WTC11 (cell line): ENCODE results near the gene AANAT. TPM values are rescaled to one million over a fixed set of nuclear protein-coding genes. Genes with fewer than 3 reads are reported as not detected.

Source experiments
- ATAC-seq: fragments of 200-7000 bp; cut with Tn5 transposase; 2 replicates; pipeline ENCODE4 v1.10.0; 2021; ENCODE audit warnings: mild to moderate bottlenecking, moderate library complexity
- CTCF ChIA-PET: fragments of 300-600 bp; sonication (Branson Sonifier 250); formaldehyde crosslinking; loops from one replicate; lab custom pipeline; 2021; ENCODE audit warnings: antibody characterized with exemption; lab: Charles Lee
- POLR2A ChIA-PET: fragments of 350-600 bp; sonication (Branson Sonifier 250); formaldehyde crosslinking; loops from one replicate; lab custom pipeline; 2021; ENCODE audit warnings: antibody characterized with exemption; lab: Charles Lee
- DNase-seq: peaks from one replicate; pipeline ENCODE4 v3.0.0; 2021; ENCODE audit warnings: low spot score
- H3K27ac Mint-ChIP-seq: 2 replicates; pipeline ENCODE4 v1.8.0; 2021; ENCODE audit warnings: mixed read lengths
- H3K27me3 Mint-ChIP-seq: 2 replicates; pipeline ENCODE4 v1.8.0; 2021; ENCODE audit warnings: low read depth, mild to moderate bottlenecking, moderate library complexity, mixed read lengths
- H3K36me3 Mint-ChIP-seq: 2 replicates; pipeline ENCODE4 v1.8.0; 2021; ENCODE audit warnings: mixed read lengths
- H3K4me1 Mint-ChIP-seq: 2 replicates; pipeline ENCODE4 v1.8.0; 2022; ENCODE audit warnings: mixed read lengths
- H3K4me3 Mint-ChIP-seq: 2 replicates; pipeline ENCODE4 v1.8.0; 2021; ENCODE audit warnings: mild to moderate bottlenecking, moderate library complexity, mixed read lengths
- H3K9me3 Mint-ChIP-seq: 2 replicates; pipeline ENCODE4 v1.8.0; 2021; ENCODE audit warnings: mixed read lengths
- EMX1 ChIP-seq: fragments of 250-450 bp; sonication (Bioruptor Pico); IDR thresholded peaks from 2 replicates; pipeline ENCODE4 v1.8.0; 2021; ENCODE audit warnings: mild to moderate bottlenecking
- ESRRA ChIP-seq: sonication (generic); formaldehyde crosslinking; IDR thresholded peaks from 2 replicates; pipeline ENCODE4 v1.8.1; 2022; ENCODE audit warnings: mild to moderate bottlenecking, missing genetic modification reagents, borderline replicate concordance
- KAT7 ChIP-seq: sonication (generic); formaldehyde crosslinking; IDR thresholded peaks from 2 replicates; pipeline ENCODE4 v1.8.1; 2023; ENCODE audit warnings: missing genetic modification reagents, mild to moderate bottlenecking, borderline replicate concordance
- MYBL2 ChIP-seq: sonication (generic); formaldehyde crosslinking; IDR thresholded peaks from 2 replicates; pipeline ENCODE4 v1.8.1; 2023; ENCODE audit warnings: mild to moderate bottlenecking, moderate library complexity, missing genetic modification reagents
- NR1H2 ChIP-seq: sonication (generic); formaldehyde crosslinking; IDR thresholded peaks from 2 replicates; pipeline ENCODE4 v1.9.0; 2021; ENCODE audit warnings: mild to moderate bottlenecking, moderate library complexity, missing genetic modification reagents
- NR3C1 ChIP-seq: sonication (generic); formaldehyde crosslinking; conservative IDR thresholded peaks from 2 replicates; pipeline ENCODE4 v1.8.1; 2023; ENCODE audit warnings: low read depth, mild to moderate bottlenecking, missing genetic modification reagents
- RELA ChIP-seq: sonication (generic); formaldehyde crosslinking; IDR thresholded peaks from 2 replicates; pipeline ENCODE4 v1.8.1; 2022; ENCODE audit warnings: missing genetic modification reagents, mild to moderate bottlenecking, borderline replicate concordance
- RORB ChIP-seq: fragments of 250-450 bp; sonication (Bioruptor Pico); IDR thresholded peaks from 2 replicates; pipeline ENCODE4 v1.9.0; 2021; ENCODE audit warnings: mild to moderate bottlenecking
- SP1 ChIP-seq: sonication (generic); formaldehyde crosslinking; conservative IDR thresholded peaks from 2 replicates; pipeline ENCODE4 v1.8.1; 2022; ENCODE audit warnings: missing genetic modification reagents
- TCF7 ChIP-seq: sonication (generic); formaldehyde crosslinking; IDR thresholded peaks from 2 replicates; pipeline ENCODE4 v1.8.0; 2022; ENCODE audit warnings: mild to moderate bottlenecking, low read depth, missing genetic modification reagents, moderate library complexity
- ZBTB21 ChIP-seq: sonication (generic); formaldehyde crosslinking; IDR thresholded peaks from 2 replicates; pipeline ENCODE4 v1.8.1; 2023; ENCODE audit warnings: mild to moderate bottlenecking, missing genetic modification reagents, borderline replicate concordance
- ZNF232 ChIP-seq: sonication (generic); formaldehyde crosslinking; IDR thresholded peaks from 2 replicates; pipeline ENCODE4 v1.8.0; 2022; ENCODE audit warnings: mild to moderate bottlenecking, missing genetic modification reagents
- ZNF317 ChIP-seq: sonication (generic); formaldehyde crosslinking; IDR thresholded peaks from 2 replicates; pipeline ENCODE4 v1.8.1; 2023; ENCODE audit warnings: low read depth, mild to moderate bottlenecking, moderate library complexity, missing genetic modification reagents, borderline replicate concordance
- ZNF671 ChIP-seq: fragments of 250-450 bp; sonication (Bioruptor Pico); IDR thresholded peaks from 2 replicates; pipeline ENCODE4 v1.8.0; 2021; ENCODE audit warnings: mild to moderate bottlenecking
- total RNA-seq: library from RNA; stranded (reverse); gene quantifications from 3 replicates; pipeline ENCODE4 v1.2.3, GENCODE V29; 2021
- TF ChIP-seq, protein P1 (sequence below): sonication (generic); formaldehyde crosslinking; IDR thresholded peaks from 2 replicates; pipeline ENCODE4 v1.8.1; 2022; ENCODE audit warnings: low read depth, mild to moderate bottlenecking, moderate library complexity, missing genetic modification reagents, borderline replicate concordance
- TF ChIP-seq, protein P2 (sequence below): sonication (generic); formaldehyde crosslinking; IDR thresholded peaks from 2 replicates; pipeline ENCODE4 v1.8.0; 2022; ENCODE audit warnings: mild to moderate bottlenecking, missing genetic modification reagents
- TF ChIP-seq, protein P3 (sequence below): fragments of 250-450 bp; sonication (Bioruptor Pico); IDR thresholded peaks from 2 replicates; pipeline ENCODE4 v1.8.0; 2021; ENCODE audit warnings: mild to moderate bottlenecking
- TF ChIP-seq, protein P4 (sequence below): sonication (generic); formaldehyde crosslinking; conservative IDR thresholded peaks from 2 replicates; pipeline ENCODE4 v1.8.1; 2023; ENCODE audit warnings: mild to moderate bottlenecking, low read depth, missing genetic modification reagents, moderate library complexity
- TF ChIP-seq, protein P5 (sequence below): sonication (generic); formaldehyde crosslinking; IDR thresholded peaks from 2 replicates; pipeline ENCODE4 v1.8.0; 2023; ENCODE audit warnings: mild to moderate bottlenecking, missing genetic modification reagents
- TF ChIP-seq, protein P6 (sequence below): sonication (generic); formaldehyde crosslinking; IDR thresholded peaks from 2 replicates; pipeline ENCODE4 v1.8.0; 2022; ENCODE audit warnings: mild to moderate bottlenecking, missing genetic modification reagents
- TF ChIP-seq, protein P7 (sequence below): sonication (generic); formaldehyde crosslinking; IDR thresholded peaks from 2 replicates; pipeline ENCODE4 v1.8.1; 2022; ENCODE audit warnings: low read depth, missing genetic modification reagents, borderline replicate concordance

The AANAT gene
- total RNA-seq, 1 experiment from 2014 or later = 0.17 TPM

DNA sequence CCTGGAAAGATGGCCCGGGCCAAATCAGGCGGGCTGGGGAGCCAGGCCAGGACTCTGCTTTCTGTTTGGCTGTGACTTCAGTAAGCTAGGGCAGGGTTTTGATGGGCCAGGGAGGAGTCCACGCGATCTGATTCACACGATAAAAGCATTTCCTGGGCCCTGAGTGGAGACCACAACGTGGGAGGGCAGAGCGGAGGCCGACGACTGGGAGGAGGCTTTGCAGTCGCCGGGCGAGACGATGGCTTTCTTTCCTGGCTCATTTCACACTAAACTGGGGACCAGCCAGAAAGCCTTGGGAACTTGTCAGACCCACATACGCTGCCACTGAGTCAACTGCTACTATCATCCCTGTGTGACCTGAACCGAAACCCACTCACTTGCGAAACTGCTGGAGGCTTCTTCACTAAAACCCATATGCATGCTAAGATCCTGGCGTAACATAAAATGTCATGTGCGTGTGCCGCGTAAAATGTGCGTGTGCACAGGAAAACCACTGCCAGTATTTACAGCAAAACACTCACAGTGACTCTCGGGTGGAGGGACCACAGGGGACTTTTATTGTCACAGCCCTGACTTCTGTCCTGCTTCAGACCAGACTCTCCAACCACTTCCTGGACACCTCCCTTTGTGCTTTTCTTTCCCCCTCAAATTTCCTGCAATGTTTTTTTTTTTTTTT lies 48.0 kb downstream of the AANAT start:
- Mint-ChIP-seq H3K27ac (no peak overlapping the region), H3K9me3 (no peaks in the 10 kb centered on the region), H3K27me3 (peaks cover 10% of the 10 kb centered on the region), H3K4me1 (peaks cover 7% of the 10 kb centered on the region), H3K4me3 (no peak overlapping the region), H3K36me3 (no peaks in the 10 kb centered on the region)
- ChIA-PET POLR2A (no interaction called here), CTCF (interaction anchor here (3.9 kb wide), 1 partner anchor 8 kb away, joined by 16 read pairs; no protein-coding TSS in a partner anchor)
- ATAC-seq = no peak
- no peak for TF ChIP-seq TCF7 (CRISPR knock-in tag)
- no peak for TF ChIP-seq RELA
- TF ChIP-seq, protein P1, sequence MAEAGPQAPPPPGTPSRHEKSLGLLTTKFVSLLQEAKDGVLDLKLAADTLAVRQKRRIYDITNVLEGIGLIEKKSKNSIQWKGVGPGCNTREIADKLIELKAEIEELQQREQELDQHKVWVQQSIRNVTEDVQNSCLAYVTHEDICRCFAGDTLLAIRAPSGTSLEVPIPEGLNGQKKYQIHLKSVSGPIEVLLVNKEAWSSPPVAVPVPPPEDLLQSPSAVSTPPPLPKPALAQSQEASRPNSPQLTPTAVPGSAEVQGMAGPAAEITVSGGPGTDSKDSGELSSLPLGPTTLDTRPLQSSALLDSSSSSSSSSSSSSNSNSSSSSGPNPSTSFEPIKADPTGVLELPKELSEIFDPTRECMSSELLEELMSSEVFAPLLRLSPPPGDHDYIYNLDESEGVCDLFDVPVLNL (CRISPR knock-in tag) = no peak
- TF ChIP-seq KAT7 = no peak
- TF ChIP-seq, protein P2, sequence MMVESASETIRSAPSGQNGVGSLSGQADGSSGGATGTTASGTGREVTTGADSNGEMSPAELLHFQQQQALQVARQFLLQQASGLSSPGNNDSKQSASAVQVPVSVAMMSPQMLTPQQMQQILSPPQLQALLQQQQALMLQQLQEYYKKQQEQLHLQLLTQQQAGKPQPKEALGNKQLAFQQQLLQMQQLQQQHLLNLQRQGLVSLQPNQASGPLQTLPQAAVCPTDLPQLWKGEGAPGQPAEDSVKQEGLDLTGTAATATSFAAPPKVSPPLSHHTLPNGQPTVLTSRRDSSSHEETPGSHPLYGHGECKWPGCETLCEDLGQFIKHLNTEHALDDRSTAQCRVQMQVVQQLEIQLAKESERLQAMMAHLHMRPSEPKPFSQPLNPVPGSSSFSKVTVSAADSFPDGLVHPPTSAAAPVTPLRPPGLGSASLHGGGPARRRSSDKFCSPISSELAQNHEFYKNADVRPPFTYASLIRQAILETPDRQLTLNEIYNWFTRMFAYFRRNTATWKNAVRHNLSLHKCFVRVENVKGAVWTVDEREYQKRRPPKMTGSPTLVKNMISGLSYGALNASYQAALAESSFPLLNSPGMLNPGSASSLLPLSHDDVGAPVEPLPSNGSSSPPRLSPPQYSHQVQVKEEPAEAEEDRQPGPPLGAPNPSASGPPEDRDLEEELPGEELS = no peak
- no peak for TF ChIP-seq NR3C1 (CRISPR knock-in tag)
- no peak for TF ChIP-seq SP1 (CRISPR knock-in tag)
- no peak for DNase-seq

DNA sequence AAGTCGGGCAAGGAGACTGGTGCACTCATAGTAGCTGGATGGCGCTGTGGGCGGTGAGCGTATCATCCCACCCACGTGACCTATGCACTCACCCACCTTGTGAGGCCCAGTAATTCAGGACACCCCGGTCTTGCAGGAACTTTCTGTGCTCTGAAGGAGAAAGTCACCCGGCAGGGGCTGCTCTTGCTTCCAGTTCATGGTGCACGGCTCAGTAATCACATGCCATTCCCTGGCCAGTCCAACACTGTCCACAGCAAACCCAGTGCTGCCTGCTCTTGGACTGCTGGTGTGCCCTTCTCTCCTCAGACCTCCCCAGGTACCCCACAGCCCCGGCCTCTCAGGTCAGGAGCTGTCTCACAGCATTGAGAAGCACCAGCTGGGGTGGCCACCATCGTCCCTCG lies 50.2 kb downstream of the AANAT start:
- Mint-ChIP-seq H3K36me3 (no peaks in the 10 kb centered on the region), H3K27ac (no peak overlapping the region), H3K4me3 (no peak overlapping the region), H3K27me3 (peaks cover 5% of the 10 kb centered on the region; the same call in 1 of the 2 replicates), H3K9me3 (no peaks in the 10 kb centered on the region), H3K4me1 (peaks cover 7% of the 10 kb centered on the region)
- no peak for DNase-seq
- no peak for ATAC-seq
- ChIA-PET CTCF (interaction anchor here (0.7 to 1.2 kb wide), 4 partner anchors 10 to 120 kb away, joined by 3 to 4 read pairs (median 3); no protein-coding TSS in a partner anchor), POLR2A (no interaction called here)
- TF ChIP-seq ZNF232 (CRISPR knock-in tag) (no peak), ZBTB21 (CRISPR knock-in tag) (no peak), MYBL2 (CRISPR knock-in tag) (no peak), SP1 (CRISPR knock-in tag) (no peak), EMX1 (CRISPR knock-in tag) (no peak), ZNF671 (CRISPR knock-in tag) (no peak), ZNF317 (no peak), RORB (no peak), ESRRA (CRISPR knock-in tag) (no peak), NR1H2 (CRISPR knock-in tag) (no peak)
- TF ChIP-seq, protein P3, sequence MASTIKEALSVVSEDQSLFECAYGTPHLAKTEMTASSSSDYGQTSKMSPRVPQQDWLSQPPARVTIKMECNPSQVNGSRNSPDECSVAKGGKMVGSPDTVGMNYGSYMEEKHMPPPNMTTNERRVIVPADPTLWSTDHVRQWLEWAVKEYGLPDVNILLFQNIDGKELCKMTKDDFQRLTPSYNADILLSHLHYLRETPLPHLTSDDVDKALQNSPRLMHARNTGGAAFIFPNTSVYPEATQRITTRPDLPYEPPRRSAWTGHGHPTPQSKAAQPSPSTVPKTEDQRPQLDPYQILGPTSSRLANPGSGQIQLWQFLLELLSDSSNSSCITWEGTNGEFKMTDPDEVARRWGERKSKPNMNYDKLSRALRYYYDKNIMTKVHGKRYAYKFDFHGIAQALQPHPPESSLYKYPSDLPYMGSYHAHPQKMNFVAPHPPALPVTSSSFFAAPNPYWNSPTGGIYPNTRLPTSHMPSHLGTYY (CRISPR knock-in tag) = no peak
- TF ChIP-seq, protein P4, sequence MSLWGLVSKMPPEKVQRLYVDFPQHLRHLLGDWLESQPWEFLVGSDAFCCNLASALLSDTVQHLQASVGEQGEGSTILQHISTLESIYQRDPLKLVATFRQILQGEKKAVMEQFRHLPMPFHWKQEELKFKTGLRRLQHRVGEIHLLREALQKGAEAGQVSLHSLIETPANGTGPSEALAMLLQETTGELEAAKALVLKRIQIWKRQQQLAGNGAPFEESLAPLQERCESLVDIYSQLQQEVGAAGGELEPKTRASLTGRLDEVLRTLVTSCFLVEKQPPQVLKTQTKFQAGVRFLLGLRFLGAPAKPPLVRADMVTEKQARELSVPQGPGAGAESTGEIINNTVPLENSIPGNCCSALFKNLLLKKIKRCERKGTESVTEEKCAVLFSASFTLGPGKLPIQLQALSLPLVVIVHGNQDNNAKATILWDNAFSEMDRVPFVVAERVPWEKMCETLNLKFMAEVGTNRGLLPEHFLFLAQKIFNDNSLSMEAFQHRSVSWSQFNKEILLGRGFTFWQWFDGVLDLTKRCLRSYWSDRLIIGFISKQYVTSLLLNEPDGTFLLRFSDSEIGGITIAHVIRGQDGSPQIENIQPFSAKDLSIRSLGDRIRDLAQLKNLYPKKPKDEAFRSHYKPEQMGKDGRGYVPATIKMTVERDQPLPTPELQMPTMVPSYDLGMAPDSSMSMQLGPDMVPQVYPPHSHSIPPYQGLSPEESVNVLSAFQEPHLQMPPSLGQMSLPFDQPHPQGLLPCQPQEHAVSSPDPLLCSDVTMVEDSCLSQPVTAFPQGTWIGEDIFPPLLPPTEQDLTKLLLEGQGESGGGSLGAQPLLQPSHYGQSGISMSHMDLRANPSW (CRISPR knock-in tag) = no peak
- TF ChIP-seq, protein P5, sequence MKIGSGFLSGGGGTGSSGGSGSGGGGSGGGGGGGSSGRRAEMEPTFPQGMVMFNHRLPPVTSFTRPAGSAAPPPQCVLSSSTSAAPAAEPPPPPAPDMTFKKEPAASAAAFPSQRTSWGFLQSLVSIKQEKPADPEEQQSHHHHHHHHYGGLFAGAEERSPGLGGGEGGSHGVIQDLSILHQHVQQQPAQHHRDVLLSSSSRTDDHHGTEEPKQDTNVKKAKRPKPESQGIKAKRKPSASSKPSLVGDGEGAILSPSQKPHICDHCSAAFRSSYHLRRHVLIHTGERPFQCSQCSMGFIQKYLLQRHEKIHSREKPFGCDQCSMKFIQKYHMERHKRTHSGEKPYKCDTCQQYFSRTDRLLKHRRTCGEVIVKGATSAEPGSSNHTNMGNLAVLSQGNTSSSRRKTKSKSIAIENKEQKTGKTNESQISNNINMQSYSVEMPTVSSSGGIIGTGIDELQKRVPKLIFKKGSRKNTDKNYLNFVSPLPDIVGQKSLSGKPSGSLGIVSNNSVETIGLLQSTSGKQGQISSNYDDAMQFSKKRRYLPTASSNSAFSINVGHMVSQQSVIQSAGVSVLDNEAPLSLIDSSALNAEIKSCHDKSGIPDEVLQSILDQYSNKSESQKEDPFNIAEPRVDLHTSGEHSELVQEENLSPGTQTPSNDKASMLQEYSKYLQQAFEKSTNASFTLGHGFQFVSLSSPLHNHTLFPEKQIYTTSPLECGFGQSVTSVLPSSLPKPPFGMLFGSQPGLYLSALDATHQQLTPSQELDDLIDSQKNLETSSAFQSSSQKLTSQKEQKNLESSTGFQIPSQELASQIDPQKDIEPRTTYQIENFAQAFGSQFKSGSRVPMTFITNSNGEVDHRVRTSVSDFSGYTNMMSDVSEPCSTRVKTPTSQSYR (CRISPR knock-in tag) = no peak
- TF ChIP-seq, protein P6, sequence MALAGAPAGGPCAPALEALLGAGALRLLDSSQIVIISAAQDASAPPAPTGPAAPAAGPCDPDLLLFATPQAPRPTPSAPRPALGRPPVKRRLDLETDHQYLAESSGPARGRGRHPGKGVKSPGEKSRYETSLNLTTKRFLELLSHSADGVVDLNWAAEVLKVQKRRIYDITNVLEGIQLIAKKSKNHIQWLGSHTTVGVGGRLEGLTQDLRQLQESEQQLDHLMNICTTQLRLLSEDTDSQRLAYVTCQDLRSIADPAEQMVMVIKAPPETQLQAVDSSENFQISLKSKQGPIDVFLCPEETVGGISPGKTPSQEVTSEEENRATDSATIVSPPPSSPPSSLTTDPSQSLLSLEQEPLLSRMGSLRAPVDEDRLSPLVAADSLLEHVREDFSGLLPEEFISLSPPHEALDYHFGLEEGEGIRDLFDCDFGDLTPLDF = no peak
- TF ChIP-seq, protein P7, sequence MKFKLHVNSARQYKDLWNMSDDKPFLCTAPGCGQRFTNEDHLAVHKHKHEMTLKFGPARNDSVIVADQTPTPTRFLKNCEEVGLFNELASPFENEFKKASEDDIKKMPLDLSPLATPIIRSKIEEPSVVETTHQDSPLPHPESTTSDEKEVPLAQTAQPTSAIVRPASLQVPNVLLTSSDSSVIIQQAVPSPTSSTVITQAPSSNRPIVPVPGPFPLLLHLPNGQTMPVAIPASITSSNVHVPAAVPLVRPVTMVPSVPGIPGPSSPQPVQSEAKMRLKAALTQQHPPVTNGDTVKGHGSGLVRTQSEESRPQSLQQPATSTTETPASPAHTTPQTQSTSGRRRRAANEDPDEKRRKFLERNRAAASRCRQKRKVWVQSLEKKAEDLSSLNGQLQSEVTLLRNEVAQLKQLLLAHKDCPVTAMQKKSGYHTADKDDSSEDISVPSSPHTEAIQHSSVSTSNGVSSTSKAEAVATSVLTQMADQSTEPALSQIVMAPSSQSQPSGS (CRISPR knock-in tag) = no peak
